Nephron (organoid): ENCODE results near the gene ATP9B.

ENCODE experiments used
- H3K27ac Mint-ChIP-seq, 3 experiments: 2 replicates each; pipeline ENCODE4 v1.8.0; 2020; ENCODE audit warnings: mixed read lengths in 3 of 3, mild to moderate bottlenecking in 2 of 3, moderate library complexity in 1 of 3
- H3K27me3 Mint-ChIP-seq: 2 replicates; pipeline ENCODE4 v1.8.0; 2021; ENCODE audit warnings: low read depth, mild to moderate bottlenecking, moderate library complexity, mixed read lengths
- H3K36me3 Mint-ChIP-seq: 2 replicates; pipeline ENCODE4 v1.8.0; 2020; ENCODE audit warnings: low read depth, mixed read lengths
- H3K4me1 Mint-ChIP-seq: 2 replicates; pipeline ENCODE4 v1.8.0; 2020; ENCODE audit warnings: mixed read lengths
- H3K4me3 Mint-ChIP-seq, 3 experiments: 2 replicates each; pipeline ENCODE4 v1.8.0; 2020; ENCODE audit warnings: mild to moderate bottlenecking in 3 of 3, mixed read lengths in 3 of 3, moderate library complexity in 2 of 3
- H3K9me3 Mint-ChIP-seq: 2 replicates; pipeline ENCODE4 v1.8.0; 2020; ENCODE audit warnings: mixed read lengths
- CTCF ChIP-seq, 3 experiments: fragments of 200-600 bp; sonication (generic); IDR thresholded peaks; one replicate each; pipeline ENCODE4 v1.5.0; 2021; ENCODE audit warnings: antibody characterized with exemption in 3 of 3; ENCODE audit not compliant: unreplicated experiment in 3 of 3

The ATP9B gene

GRCh38 chr18:79333046-79333445 is 263.9 kb downstream of the ATP9B start:
- Mint-ChIP-seq H3K27me3 (no peaks in the 10 kb centered on the region), H3K27ac (no peak overlapping the region), H3K36me3 (peaks cover 33% of the 10 kb centered on the region), H3K4me3 (no peak overlapping the region), H3K9me3 (no peaks in the 10 kb centered on the region), H3K4me1 (no peaks in the 10 kb centered on the region)
- TF ChIP-seq CTCF (IDR thresholded peaks at IDR 0.05; ENCODE audit: unreplicated experiment in 3 of 3) = no peak

- no peaks in the 10 kb centered on the region for H3K27me3 Mint-ChIP-seq
- H3K27ac Mint-ChIP-seq = no peak overlapping the region
- no peak overlapping the region for H3K4me3 Mint-ChIP-seq
- no peaks in the 10 kb centered on the region for H3K4me1 Mint-ChIP-seq
- no peaks in the 10 kb centered on the region for H3K9me3 Mint-ChIP-seq
- H3K36me3 Mint-ChIP-seq = peaks cover 47% of the 10 kb centered on the region
- TF ChIP-seq CTCF (IDR thresholded peaks at IDR 0.05; ENCODE audit: unreplicated experiment in 3 of 3) = no peak
Observed at GRCh38 chr18:79334496-79335233, 265.5 kb downstream of the ATP9B start.

- Mint-ChIP-seq H3K9me3 (no peaks in the 10 kb centered on the region), H3K36me3 (peaks cover 43% of the 10 kb centered on the region), H3K27me3 (no peaks in the 10 kb centered on the region), H3K4me1 (no peaks in the 10 kb centered on the region), H3K27ac (no peak overlapping the region), H3K4me3 (no peak overlapping the region)
- no peak for TF ChIP-seq CTCF (IDR thresholded peaks at IDR 0.05; ENCODE audit: unreplicated experiment in 3 of 3)
Observed at GRCh38 chr18:79335833-79336360, 266.7 kb downstream of the ATP9B start.

- Mint-ChIP-seq H3K27me3 (no peaks in the 10 kb centered on the region), H3K4me3 (no peak overlapping the region), H3K36me3 (peaks cover 37% of the 10 kb centered on the region), H3K4me1 (no peaks in the 10 kb centered on the region), H3K27ac (no peak overlapping the region), H3K9me3 (no peaks in the 10 kb centered on the region)
- no peak for TF ChIP-seq CTCF (IDR thresholded peaks at IDR 0.05; ENCODE audit: unreplicated experiment in 3 of 3)
Observed at GRCh38 chr18:79336556-79337142, 267.5 kb downstream of the ATP9B start.

GRCh38 chr18:79337184-79337583 is 268.0 kb downstream of the ATP9B start:
- no peaks in the 10 kb centered on the region for H3K4me1 Mint-ChIP-seq
- no peak overlapping the region for H3K27ac Mint-ChIP-seq
- H3K9me3 Mint-ChIP-seq = no peaks in the 10 kb centered on the region
- no peak for TF ChIP-seq CTCF (IDR thresholded peaks at IDR 0.05; ENCODE audit: unreplicated experiment in 3 of 3)
- H3K4me3 Mint-ChIP-seq = no peak overlapping the region
- peaks cover 38% of the 10 kb centered on the region for H3K36me3 Mint-ChIP-seq
- no peaks in the 10 kb centered on the region for H3K27me3 Mint-ChIP-seq
